Measurements from ENCODE around the gene CYLC1.

The CYLC1 gene, protein sequence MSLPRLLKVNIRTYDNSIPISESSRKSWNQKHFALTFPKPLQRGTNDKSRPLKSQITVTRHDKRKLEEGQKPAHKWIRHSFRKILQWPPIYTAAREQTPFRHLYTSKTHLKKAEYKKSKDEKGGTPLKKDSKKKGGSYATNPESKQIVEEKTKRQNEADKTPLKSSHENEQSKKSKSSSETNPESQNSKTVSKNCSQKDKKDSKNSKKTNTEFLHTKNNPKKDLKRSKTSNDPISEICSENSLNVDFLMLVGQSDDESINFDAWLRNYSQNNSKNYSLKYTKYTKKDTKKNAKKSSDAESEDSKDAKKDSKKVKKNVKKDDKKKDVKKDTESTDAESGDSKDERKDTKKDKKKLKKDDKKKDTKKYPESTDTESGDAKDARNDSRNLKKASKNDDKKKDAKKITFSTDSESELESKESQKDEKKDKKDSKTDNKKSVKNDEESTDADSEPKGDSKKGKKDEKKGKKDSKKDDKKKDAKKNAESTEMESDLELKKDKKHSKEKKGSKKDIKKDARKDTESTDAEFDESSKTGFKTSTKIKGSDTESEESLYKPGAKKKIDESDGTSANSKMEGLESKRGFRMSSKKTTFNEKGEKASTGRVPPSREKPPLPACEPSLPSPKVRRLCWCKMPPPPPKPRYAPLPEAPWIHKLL
- 0 reads per million in 3 experiments for total RNA-seq

DNA sequence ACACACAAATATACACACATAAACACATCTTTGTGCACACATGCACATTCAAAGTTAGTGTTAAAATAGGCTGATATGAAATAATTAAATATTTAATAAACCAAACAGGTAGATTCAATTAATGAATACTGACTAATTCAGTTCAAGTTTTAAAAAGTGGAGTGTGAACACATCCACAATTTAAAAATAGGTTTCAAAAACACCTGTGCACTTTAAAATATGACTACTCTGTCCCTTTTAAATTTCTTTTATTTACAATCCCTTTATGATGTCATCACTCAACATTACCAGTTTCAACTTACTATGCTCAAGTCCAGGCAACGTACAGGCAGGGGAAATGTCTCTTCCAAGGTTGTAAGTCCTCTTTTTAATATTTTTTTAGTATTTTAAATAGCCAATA lies at the start of gene CYLC1:
Gene CYLC1, plus strand, starts transcription at position 301 of the 400 bp plus-strand sequence. Its CDS starts 37 bp downstream, at position 338.
- DNase-seq = no peak

DNA sequence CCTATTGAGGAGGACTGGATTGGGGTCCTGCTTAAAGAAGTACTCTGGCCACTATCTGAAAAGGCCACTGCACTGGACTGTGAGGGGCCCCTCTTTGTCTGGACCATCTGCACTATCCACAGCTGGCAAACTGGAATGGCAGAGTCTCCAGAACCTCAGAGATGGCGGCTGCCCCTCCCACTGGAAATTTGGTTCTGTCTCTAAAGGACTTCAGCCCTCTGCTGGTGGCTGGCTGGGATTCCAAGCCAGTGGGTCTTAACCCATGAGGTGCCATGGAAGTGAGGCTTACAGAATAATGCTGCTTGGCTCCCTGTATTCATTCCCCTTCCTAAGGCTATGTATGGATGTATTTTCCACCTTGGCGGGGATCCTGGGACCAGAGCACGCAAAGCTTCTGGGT lies 41.6 kb upstream of the CYLC1 start:
- no peak for DNase-seq

DNA sequence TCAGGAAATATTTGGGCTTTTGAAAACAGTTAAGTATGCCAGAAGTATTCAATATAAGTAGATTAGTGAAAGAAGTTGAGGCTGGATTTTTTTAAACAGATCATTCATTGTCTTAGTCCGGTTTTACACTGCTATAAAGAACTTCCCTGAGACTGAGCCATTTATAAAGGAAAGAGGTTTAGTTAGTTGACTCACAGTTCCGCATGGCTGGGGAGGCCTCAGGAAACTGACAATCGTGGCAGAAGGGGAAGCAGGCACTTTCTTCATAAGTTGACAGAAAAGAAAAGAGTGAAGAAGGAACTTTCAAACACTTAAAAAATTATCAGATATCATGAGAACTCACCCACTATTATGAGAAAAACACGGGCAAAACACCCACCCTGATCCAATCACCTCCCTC lies 31.1 kb upstream of the CYLC1 start:
- DNase-seq = no peak

DNA sequence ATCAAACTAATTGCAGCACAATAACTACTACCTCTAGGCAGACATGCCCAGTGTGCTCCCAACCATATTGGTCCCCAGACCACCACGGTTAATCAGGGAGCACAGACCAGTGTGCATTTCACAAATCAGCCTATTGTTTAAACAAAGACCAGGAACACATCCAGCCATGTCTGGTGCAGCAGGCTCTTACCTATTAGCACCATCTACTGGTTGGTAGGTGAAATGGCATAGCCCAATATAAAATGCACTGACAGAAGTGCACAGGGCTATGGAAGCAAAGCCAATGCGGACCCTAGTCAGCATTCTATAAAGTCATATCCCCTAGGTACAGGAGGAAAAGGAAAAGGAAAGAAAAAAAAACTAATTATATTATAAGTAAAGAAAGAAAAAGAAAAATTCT lies 15.5 kb upstream of the CYLC1 start:
- peak; percentile 9 for DNase-seq

DNA sequence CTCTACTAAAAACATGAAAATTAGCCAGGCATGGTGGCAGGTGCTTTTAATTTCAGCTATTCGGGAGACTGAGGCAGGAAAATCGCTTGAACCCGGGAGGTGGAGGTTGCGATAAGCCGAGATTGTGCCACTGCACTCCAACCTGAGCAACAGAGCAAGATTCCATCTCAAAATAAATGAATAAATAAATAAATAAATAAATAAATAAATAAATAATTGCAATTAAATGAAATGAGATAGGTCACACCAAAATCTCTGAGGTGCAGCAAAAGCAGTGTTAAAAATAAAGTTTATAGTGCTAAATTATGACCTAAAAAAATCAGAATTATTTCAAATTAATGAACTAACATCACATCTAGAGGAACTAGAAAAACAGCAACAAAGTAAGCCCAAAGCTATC lies 13.6 kb upstream of the CYLC1 start:
- no peak for DNase-seq

DNA sequence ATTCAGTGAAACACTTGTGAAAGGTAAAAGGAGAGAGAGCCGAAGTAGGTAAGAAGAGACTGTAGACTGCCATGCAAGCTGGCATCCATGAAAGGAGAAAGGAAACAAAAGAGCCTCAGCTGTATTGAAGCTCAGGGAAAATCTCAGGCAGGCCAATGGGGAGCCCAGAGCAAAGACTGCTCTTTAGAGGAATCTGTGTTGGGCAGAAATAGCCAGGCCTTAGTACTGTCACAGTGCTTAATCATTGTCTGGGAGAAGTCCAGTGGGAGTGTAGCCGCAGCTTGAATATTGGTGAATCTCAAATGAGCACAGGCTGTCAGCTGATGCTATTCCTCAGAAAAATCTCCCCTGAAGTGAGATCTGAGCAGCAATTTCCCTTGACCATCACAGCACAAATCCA lies 27.6 kb downstream of the CYLC1 start:
- DNase-seq = no peak

DNA sequence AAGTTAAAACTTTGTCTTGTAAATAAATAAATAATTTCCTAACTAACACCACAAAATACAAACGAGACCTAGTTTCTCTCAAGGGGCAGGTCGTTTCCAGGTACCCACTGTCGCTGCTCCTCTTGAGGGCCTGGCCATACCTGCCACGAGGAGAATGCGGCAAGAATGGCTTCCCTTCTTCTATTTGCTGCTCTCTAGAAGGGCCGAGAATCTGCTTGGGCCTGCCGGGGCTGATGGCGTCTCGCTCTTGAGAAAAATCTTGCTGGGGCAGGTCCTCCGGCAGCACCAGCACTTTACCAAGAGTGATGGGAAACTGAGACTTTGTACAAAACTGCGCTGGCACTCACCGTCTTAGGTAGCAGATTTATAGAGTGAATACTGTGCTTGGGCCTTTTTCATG lies 31.5 kb downstream of the CYLC1 start:
- no peak for DNase-seq

DNA sequence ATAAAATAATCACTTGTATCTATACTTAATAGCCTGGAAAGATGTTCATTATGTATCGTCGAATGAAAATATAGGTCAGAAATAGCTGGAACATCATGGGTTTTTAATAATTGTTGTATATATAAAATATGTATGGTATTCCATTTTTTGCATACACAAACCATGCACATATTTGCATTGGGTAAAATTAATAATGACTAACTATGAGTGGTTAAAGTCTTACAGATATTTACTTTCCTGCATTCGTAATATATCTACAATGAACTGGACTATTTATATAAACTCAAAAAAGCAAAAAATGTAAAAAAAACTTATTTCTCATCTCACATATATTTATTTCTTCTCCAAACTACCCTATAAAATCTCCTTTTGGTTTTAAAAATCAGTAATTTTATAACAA lies 46.0 kb downstream of the CYLC1 start:
- no peak for DNase-seq

DNA sequence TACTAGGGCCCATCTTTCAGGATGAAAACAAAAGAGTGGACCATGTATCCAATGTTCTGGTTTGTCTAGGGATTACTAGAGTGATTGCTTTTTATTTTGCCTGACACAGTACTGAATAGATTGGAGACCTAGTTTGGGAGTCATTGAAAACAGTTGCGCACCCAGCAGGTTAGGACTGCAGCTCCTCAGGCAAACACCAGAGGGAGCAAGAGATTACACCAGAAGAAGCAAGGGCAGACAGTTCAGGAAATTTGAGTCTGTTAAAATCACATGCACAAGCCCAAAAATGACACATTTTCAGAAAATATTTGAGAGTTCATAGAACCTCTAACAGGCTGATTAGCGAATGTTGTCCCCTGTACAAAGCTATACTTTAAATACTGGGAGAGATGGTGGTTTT lies 55.6 kb downstream of the CYLC1 start:
- DNase-seq = no peak

DNA sequence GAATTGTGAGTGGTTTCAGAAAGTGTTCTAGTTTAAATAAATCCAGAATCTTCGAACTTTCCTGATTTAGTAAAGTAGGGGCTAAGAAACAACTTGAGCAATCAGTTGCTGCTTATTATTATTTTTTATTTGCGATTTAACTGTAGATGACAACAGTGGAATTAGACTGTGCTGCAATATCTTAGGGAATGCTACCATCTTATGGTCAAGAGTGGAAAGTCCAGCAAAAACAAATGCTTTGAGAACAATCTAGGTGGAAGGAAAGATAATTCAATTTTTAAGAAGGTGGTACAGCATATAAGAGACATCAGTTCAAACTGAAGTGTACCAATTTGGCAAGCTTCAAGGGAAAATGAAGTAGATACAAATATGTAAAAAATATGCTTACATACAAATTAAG lies 73.3 kb downstream of the CYLC1 start:
- no peak for DNase-seq
